ENCODE results near the gene TXNRD2.
A peak's percentile ranks its signal among the peaks of the same experiment; 100 is the strongest.

TXNRD2 gene

DNA sequence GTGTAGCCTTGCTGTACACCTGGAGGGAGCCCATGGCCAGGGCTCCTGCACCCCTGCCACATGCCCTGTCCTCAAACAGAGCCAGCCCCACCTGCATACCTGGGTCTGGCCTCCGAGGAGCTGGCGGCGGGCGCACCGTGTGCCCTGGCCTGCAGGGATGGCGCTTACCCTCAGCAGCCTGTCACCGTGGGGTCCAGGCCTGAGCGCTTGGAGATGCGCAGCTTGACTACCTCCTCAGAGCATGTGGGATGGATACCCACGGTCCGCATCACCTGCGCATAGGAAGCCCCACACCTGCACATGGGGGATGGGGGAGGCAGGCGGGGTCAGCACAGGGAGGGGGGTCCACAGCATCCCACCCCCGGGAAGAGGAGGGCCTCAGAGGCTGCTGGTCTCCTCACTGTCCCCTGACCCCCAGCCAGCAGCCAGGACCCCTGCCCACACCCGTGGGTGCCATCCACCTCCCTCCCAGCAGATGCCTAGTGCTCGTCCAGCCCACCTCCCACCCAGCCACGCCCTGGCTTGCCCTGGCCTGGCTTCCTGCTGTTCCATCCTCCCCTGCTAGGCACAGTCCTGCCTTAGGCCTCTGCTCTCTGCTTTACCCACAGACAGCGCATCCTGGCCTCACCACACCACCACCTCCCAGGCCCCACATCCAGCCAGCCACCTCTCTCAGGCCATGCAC is 64.5 kb downstream of the TXNRD2 start:
- peak; percentile 0 for DNase-seq (ENCODE audit: low read depth, low spot score)

DNA sequence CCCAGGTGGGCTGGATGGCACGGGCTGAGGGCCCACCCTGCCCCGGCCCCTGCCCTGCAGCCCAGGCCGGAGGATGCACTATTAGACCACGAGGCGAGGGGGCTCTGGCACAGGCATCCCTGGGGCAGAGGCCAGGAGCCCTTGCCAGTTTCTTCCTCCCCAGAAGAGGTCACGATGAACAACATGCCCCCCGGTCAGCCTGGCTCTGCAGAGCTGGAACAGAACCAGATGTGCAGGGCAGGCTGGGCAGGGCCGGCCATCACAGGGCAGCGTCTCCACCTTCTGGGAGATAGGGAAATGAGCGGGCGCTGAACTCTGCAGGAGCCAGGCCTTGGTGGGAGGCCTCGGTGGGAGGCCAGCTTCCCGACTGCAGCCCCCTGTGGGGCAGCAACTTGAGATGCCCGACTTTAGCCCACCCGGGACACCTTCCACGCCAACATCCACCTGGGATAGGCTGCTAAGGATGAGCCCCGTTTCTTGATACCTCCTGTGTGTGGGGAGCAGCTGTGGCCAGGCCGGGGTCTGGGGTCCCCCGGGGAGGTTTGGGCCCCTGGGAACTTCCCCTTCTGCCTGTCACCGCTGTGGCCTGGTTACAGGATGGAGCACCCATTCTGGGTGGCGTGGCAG is 65.2 kb downstream of the TXNRD2 start:
- no peak for DNase-seq (ENCODE audit: low read depth, low spot score)

GRCh38 chr22:19875531-19876313 is 65.9 kb downstream of the TXNRD2 start:
- DNase-seq (ENCODE audit: low read depth, low spot score) = no peak

DNA sequence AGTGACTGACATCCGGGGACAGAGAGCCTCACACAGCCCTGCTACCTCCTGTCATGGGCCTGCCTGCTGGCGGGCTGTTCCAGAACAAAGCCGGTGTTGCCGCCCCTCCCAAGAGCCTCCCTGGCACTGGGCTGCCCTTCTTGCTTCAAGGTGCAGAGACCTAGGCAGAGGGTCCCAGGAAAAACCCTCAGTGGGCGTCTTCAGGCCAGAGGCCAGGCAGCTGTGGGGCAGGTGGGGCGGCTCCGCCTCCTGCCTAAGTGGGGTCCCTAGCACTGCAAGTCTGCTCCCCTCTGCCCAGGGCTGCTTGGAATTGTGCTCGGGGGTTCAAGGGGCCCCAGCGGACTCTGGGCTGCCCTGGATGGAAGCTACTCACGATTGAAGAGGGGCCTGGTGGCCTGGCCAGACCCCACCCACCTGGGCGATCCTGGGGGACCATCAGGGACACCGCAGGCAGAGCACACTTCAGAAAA is 66.5 kb downstream of the TXNRD2 start:
- no peak for DNase-seq (ENCODE audit: low read depth, low spot score)

DNA sequence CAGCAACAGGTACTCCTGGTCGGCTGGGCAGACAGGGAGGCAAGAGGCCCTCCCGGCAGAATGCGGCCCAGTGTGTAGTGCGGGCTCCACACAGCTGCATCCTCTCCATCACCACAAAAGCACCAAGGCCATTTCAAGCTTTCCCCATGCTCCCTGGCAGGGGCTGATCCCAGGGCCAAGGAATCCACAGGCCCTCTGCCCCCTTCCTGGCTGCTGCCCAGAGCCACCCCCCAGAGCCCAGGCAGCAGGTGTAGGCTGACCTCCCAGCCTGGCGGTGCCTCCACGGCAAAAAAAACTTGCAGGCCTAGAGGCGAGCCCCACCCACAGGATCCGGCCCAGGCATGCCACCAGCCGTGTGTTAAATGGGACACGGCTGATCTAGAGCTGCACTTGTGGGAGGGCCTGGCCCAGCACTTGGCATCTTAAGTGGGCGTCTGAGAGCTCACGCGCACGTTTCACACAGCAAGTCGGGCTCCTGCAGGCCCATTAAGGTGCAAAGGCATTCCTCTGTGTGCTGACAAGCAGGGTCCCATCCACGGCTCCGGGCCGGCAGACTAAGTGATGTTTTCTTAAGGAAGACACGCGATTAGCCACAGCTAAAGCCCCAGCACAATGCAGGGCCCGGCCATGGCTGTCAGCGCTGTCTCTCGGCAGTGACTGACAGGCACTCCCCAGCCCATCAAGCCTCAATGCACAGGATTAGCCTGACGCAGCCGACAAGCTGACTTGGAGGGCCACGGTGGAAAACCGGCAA is 67.1 kb downstream of the TXNRD2 start:
- no peak for DNase-seq (ENCODE audit: low read depth, low spot score)

GRCh38 chr22:19873960-19874306 is 67.7 kb downstream of the TXNRD2 start:
- DNase-seq (ENCODE audit: low read depth, low spot score) = no peak

GRCh38 chr22:19873138-19873959 is 68.3 kb downstream of the TXNRD2 start:
- no peak for DNase-seq (ENCODE audit: low read depth, low spot score)

DNA sequence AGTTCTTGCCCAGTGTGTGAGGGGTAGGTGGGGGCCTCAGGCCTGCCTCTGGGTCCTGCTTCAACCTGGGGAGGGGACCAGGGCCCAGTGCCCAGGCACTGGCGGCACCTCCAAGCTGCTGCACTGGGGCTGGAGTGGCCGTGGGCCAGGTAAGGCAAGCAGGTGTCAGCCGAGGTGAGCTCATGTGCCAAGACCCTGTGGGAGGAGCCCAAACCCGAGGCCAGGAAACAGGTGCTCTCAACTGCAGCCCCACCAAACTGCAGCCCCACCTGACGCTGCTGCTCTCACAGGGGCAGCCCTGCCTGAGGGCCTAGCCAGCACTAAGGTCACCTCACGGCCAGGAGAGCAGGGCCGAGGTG is 68.9 kb downstream of the TXNRD2 start:
- DNase-seq (ENCODE audit: low read depth, low spot score) = peak; percentile 4

DNA sequence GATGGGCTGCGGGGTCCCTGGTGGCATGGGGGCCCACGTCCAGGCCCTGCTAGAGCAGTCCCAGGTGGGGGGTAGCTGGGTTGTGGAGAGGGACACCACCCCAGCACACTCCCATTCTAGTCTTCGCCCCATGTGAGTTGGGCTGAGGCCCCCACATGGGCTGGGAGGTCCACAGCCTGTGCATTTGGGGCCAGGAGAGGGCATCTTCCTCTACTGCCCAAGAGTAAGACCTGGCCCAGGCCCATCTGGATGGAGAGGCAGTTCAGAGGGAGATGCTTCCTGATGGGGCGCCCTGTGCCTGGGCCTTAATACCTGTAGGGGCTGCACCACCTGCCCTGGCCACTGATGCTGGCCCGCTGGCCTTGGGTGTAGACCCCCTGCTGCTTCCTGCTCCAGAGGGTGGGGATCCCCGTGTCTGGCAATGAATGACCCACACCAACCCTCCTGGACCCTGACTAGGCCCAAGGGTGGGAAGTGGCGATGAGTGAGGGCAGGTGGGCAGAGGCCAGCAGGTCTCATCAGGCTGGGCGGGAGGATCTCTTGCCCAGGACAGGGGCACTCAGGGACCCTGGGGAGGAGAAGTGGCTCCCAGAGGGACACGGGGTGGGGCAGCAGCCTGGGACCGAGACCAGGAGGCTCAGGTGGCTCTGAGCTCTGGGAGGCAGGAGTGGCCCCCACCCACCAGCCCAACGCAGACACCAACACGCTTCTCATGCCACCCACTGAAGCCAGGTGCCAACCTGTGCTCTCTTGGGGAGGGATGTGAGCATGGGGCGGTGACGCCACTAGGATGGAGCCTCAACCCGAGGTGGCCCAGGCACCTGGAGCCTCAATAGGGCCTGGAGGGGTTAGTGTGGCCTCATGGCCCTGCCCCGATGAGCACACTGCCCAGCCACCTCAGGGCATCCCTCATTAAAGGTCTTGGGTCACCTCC is 69.5 kb downstream of the TXNRD2 start:
- peak; percentile 1 for DNase-seq (ENCODE audit: low read depth, low spot score)

DNA sequence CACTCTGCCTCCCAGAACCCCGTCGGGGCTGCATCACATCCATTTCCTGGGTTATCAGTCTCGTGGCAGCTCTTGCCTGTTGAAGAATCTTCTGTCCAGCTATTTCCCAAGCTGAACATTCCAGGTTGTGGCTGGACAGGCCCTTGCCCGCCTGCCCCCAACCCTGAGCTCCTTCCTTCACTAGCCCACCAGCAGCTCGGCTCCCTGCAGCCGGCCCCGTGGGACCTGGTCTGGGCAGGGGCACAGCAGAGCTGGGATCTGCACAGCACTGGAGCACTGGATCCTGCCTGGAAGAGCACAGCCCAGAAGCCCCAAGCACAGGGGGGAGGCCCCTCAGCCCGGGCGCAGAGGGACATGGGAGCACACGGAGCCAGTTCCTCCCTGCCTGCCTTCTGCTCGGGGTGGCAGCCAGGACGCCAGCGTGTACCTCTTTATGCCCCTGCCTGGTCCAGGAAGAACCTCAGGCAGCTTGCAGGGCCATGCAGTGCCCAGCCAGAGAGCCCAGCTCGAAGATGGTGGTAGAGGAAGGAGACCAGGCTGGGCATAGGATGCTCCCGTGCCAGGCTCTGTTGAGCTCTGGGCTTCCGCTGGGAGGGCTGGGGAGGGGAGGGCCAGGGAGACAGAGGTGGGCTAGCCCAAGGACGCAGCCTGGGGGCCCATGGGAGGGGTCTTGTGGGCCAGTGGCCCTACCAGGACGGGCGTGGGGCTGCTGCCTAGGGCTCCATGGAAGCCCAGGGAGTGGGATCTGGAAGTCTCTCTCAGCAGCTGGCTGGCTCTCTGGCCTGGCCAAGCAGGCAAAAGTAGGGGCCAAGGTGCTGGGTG is 70.4 kb downstream of the TXNRD2 start:
- DNase-seq (ENCODE audit: low read depth, low spot score) = peak; percentile 5

GRCh38 chr22:19870153-19871022 is 71.2 kb downstream of the TXNRD2 start:
- DNase-seq (ENCODE audit: low read depth, low spot score) = peak; percentile 1

- DNase-seq (ENCODE audit: low read depth, low spot score) = peak; percentile 1
Measured at GRCh38 chr22:19869497-19870152, 72.0 kb downstream of the TXNRD2 start.

DNA sequence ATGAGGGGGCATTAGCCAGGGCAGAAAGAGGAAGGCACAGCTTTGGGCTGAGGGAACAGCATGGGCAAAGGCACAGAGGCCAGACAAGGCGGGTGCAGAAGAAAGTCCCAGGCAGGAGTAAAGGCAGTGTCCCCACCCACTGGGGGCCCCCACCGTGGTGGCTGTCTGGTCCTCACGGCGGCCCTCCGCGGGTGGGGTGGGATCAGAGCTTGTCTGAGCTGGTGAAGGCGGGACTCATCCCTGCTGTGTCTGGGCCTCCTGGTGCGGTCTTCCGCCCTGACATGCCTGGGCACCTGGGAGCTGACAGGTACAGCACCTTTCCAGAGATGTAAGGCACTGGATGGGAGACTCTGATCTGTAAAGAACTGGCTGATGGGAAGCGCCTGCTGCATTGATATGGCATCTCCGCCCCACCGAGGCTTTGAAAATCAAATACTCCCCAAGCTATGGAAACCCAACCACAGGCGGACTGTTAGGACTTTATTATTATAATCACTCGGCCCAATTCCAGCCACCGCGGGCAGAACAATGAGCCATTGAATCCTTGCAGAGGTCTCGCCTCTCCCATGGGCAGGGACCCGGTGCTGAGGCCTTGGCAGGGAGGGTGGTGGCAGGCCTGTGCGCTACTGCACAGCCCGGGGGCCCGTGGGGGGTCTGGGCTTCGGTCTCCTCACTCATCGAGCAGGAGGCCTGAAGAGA is 72.7 kb downstream of the TXNRD2 start:
- peak; percentile 2 for DNase-seq (ENCODE audit: low read depth, low spot score)

- DNase-seq (ENCODE audit: low read depth, low spot score) = peak; percentile 4
Measured at GRCh38 chr22:19868333-19868732, 73.3 kb downstream of the TXNRD2 start.

- DNase-seq (ENCODE audit: low read depth, low spot score) = no peak
Measured at GRCh38 chr22:19867617-19868016, 74.0 kb downstream of the TXNRD2 start.

DNA sequence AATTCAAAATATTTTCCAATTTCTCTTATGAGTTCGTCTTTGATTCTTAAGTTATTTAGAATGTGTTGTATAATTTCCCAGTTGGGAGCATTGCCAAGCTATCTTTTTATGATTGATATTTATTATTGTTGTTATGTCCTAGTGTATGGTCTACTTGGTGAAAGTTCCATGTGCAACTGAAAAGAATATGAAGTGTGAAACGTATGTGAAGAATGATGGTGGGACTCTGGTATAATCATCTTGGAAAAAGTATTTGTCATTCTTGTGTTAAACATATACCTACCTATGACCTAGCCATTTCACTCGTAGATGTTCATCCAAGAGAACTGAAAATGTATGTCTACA is 75.0 kb downstream of the TXNRD2 start:
- DNase-seq (ENCODE audit: low read depth, low spot score) = no peak

GRCh38 chr22:19865141-19865829 is 76.3 kb downstream of the TXNRD2 start:
- no peak for DNase-seq (ENCODE audit: low read depth, low spot score)

Measured in ELF-1 (cell line).